NCI-H2227 treated with DMSO at 0.1 percent for 48 hours (cell line): ENCODE results near the gene FKBP3.
"Not testable (repeated sequence)": the region's sequence is repeated elsewhere in the genome, so short reads cannot be mapped to it uniquely, and the experiment has no call there.

Source experiments
- DNase-seq: peaks from one replicate; lab custom pipeline; 2025; lab: John Stamatoyannopoulos, UW

FKBP3 gene

GRCh38 chr14:45134051-45134958 is at the start of gene FKBP3:
FKBP3 (minus strand) TSS chr14:45134481; CDS start chr14:45134456, 25 bp downstream.
- DNase-seq = peak; percentile 97

GRCh38 chr14:45181806-45182205 is 47.5 kb upstream of the FKBP3 start:
- DNase-seq = no peak

GRCh38 chr14:45181329-45181728 is 47.0 kb upstream of the FKBP3 start:
- no peak for DNase-seq

- DNase-seq = no peak
Observed at GRCh38 chr14:45177076-45177475, 42.8 kb upstream of the FKBP3 start.

- DNase-seq = no peak
Observed at GRCh38 chr14:45169906-45170305, 35.6 kb upstream of the FKBP3 start.

GRCh38 chr14:45156067-45156466 is 21.8 kb upstream of the FKBP3 start:
- DNase-seq = no peak

- DNase-seq = no peak
Observed at GRCh38 chr14:45150386-45150890, 16.2 kb upstream of the FKBP3 start.

- no peak for DNase-seq
Observed at GRCh38 chr14:45149602-45150001, 15.3 kb upstream of the FKBP3 start.

GRCh38 chr14:45145214-45145613 is 10.9 kb upstream of the FKBP3 start:
- DNase-seq = no peak

GRCh38 chr14:45144658-45145057 is 10.4 kb upstream of the FKBP3 start:
- DNase-seq = no peak

- DNase-seq = not testable (repeated sequence)
Observed at GRCh38 chr14:45142083-45142482, 7.8 kb upstream of the FKBP3 start.

- DNase-seq = no peak
Observed at GRCh38 chr14:45140661-45141187, 6.4 kb upstream of the FKBP3 start.

- no peak for DNase-seq
Observed at GRCh38 chr14:45136399-45136798, 2.1 kb upstream of the FKBP3 start.

- peak; percentile 95 for DNase-seq
Observed at GRCh38 chr14:45135659-45136395, 1.5 kb upstream of the FKBP3 start, which contains the start of gene FANCM. FANCM (plus strand) TSS chr14:45135930; CDS start chr14:45136032, 102 bp downstream.

- DNase-seq = no peak
Observed at GRCh38 chr14:45135156-45135555, 875 bp upstream of the FKBP3 start.

- DNase-seq = peak; percentile 71
Observed at GRCh38 chr14:45133683-45134050, 614 bp downstream of the FKBP3 start.

GRCh38 chr14:45128963-45129629 is 5.2 kb downstream of the FKBP3 start:
- no peak for DNase-seq

GRCh38 chr14:45125754-45126153 is 8.5 kb downstream of the FKBP3 start:
- DNase-seq = no peak

- DNase-seq = no peak
Observed at GRCh38 chr14:45123271-45123670, 11.0 kb downstream of the FKBP3 start.

- no peak for DNase-seq
Observed at GRCh38 chr14:45120096-45120495, 14.2 kb downstream of the FKBP3 start.

- DNase-seq = no peak
Observed at GRCh38 chr14:45118594-45118993, 15.7 kb downstream of the FKBP3 start.

- DNase-seq = no peak
Observed at GRCh38 chr14:45114327-45114726, 20.0 kb downstream of the FKBP3 start.
